DMS 273 treated with DMSO at 0.1 percent for 48 hours (cell line): ENCODE data around the gene STMND1.

Experiments used
- DNase-seq: peaks from one replicate; lab custom pipeline; 2025; lab: John Stamatoyannopoulos, UW

STMND1 gene

DNA sequence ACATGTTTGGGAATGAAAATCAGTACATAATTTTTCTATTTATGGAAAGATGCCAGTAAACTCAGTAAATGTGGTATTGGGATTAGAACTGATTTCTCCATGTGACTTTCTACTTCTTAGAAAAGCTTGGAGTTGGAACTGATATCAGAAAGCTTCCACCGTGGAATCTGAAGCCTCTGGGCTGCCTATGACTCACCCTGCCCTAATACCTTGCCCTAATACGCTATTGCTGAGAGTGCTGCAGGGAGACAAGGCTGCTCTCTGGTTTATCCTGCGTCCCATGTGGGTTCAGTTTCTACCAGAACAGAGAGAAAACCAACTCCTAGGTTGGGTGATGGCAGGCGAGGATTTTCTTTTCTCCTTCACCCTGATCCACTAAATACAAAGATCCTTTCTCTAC, 3.3 kb upstream of the STMND1 start:
- DNase-seq = peak; percentile 18

DNA sequence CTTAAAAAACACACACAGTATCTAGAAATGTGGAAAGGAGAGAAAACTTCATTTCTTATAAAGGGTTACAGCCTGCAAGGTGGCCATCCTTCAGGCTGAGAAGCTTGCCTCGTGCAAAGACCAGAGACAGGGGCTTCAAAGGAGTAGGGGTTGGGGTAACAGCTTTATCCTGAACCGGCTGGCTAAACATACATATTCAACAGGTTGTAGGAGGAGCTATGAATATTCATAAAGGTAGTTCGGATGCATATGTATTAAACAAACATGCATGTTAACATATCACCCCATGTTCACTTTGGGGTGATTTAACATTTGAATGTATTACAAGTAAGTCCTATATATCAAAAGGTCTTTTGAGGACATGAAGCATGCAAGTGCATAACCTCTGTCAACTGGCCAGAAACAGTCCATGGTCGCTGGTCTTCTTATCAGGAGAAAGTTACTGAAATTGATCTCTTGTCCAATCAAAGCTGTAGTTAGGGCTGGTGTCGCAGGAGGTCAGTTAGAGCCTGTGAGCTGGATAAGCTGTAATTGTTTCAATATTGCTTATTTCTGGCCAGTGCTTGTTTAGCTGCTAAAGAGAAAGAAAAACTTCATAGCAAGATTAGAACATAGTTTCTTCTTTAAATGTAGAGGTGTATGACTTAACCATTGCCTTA, 2.3 kb upstream of the STMND1 start:
- DNase-seq = no peak

DNA sequence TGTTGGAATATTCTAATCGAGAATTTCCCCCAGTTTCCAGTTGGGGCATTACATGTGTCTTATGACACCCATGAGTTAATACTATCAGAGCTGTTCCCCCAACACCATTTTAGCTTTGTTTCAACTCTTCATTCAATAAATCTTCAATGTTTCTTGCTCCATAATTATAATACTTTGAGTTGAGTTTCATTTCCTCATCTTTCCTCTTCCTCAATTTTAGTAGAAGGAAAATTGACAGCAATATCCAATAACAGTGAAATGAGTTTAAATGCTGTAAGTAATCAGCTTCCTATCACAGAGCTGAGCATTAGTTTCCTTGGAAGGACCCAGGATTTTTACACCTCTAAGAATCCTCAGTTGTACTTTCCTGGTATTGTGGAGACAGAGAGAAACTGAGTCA, 1.0 kb upstream of the STMND1 start:
- no peak for DNase-seq

DNA sequence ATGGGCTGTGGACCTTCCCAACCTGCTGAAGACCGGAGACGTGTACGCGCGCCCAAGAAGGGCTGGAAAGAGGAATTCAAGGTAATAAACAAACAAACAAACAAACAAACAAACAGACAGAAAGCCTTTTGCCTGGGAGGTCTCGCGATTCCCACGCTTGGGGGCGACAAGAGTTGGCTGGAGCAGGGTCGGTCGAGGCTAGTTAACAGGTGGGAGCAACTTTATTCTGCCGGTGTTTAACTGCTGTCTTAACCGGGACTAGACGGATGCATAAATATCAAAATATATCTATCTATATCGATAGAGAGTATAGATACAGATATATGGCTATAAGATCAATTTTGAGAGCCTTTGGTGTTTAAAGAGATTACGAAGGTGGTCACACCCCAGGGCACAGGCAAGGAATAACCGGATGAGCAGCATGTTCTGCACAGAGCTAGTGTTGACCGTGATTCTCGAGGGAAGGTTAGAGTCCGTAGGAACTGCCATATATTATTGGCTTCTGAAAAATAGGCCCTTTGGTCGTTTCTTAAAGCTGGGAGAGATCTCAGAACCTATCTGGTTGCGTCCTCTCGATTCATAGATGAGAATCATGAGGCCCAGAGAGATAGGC, 514 bp downstream of the STMND1 start:
- no peak for DNase-seq

DNA sequence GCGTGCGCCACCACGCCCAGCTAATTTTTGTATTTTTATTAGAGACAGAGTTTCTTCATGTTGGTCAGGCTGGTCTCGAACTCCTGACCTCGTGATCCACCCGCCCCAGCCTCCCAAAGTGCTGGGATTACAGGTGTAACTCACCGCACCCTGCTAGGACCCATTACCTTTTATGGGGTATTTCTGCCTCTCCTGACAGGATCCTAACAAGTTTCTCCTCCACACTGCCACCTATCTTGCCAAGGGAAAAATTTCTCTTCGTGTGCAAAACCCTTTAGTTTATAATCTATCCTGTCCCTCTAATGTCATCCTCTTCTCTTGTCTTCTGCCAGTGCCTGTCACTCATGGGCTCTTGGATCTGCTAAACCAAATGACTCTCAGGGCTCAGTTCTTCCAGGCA, 1.9 kb downstream of the STMND1 start:
- no peak for DNase-seq

DNA sequence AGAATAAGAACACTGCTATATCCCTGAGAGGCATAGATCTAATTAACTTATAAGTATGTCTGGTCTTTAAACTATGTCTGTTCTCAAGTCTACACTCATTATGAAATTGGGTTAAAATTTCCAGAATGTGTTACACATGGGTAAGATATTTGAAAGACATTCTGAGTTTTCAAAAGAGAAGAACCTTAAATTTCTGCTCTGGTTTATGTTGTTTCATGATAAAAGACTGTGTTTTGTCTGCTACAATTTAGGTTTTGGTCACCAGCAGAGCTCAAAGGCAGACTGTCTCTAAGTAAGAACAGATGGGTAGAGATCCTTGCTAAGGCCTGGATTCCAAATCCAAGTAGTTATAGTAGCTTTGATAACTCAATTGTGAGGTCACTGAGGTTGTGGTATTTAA, 6.0 kb downstream of the STMND1 start:
- DNase-seq = no peak

DNA sequence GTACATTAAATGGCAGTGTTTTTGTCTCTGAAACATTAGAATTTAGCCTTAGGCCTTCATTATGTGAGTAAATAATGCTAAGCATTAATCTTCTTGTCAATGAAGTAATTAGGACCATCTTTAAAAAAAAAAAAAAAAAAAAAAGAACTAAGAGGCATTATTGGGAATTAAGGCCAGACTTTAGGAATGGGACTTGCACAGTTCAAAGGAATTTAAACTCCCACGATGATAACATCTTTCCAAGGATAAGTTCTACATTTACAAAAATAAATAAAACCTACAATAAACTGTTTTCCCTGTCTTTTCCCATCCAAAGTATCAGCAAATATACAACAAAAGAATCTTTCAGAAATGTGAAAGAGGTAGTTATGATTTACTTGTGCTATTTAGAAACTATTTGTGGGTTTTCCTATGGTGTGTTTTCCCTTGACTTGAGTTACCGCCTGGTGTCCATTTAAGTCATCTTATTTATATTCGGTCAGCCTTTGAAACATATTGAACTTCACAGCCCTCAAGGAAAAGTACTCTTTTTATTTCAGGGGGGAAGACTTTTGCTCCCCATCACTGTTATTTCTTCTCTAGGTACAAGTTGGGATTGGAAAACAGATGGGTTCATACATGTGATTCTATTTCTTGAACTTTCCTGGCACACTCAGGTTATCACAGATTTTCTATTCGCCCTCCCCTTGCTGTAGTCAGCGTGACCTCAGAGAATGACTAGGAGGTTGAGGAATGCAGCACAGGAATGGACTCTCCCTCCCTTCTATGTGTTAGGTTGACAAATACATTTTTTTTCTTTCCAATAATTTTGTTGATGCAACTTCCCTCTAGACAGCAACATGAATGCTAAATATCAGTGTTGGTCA, 13.6 kb downstream of the STMND1 start:
- no peak for DNase-seq

DNA sequence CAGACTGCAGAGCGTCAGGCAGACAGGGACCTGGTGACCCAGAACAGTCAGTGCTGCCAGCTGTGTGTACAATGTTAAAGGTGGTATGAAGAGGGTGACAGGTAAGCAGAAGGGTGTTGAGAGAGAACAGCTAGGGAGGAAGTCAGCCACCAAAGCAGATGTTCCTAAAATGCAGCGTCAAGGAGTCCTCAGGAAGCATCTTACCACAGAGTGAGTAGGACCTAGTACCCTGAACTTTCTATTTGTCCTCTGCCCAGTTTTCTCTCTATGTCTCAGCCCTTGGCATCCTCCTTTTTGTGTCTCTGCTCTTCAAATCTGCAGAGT, 14.2 kb downstream of the STMND1 start:
- no peak for DNase-seq

DNA sequence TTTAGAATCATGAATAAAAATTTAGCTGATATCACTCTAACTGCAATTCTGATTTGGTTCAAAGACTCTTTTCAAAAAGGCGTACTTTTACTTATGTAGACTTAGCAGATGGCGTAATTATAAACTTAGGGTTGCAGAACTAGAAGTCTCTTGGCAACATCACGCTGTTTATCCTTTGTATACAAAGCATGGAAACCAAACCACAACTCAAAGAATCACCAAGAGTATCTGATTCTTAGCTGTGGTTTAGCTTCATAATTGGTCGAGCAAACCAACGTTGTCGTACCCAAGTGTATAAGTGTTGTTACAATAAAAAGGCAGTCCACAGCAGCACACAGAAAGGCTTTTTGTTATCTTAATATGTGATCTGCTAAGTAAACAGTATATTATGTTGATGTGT, 18.2 kb downstream of the STMND1 start:
- DNase-seq = peak; percentile 15

DNA sequence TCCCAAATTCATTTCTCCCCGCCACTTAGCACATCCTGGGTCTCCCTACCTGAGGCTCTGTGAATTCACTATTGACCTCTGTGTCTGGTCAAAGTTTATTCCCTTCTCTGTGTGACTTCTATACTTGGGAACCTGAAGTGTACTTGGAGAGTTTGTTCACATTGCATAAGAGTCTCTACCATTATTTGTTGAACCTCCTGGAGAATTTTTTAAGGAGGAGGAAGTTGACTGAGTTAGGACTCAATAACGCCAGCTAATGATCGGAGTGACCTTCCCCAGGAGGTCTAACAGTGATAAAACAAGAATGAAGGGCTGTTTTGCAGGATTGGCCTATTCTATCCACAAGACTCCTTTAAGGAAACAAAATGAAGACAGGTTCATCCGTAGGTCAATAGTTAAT, 23.6 kb downstream of the STMND1 start:
- no peak for DNase-seq

DNA sequence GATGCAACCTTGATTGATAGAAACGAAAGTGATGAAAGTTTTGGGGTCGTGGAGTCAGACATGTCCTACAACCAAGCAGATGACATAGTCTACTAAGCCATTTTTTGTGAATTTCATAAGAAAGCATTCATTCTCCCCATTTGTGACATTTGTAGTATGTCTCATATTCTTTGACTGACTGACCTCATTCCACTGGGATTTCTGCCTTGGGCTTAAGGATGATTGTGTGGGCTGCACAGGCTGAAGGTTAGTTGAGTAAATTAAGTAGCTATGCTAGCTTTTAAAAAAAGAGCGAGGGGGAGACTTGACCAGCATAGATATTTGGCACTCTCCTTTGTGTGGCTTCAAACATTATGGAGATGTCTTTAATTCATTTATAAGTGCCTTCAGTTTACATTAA, 28.9 kb downstream of the STMND1 start:
- DNase-seq = no peak

DNA sequence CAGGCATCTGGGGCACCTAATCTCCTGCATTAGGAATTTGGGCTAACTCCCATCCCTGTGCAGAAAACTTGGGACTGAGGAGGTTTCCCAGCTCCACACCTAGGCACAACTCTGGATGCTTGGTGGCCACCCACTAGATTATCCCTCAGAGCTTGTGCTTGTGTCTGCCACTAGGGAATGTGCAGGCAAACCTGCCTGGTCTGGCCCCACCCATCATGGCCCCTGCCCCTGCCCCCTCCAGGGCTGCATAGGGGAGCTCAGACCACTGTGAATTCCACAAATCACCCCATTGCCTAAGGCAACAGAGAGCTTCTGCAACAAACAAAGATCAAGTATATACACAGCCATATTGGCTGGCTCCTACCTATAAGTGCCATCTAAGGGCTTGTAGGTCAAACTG, 31.1 kb downstream of the STMND1 start:
- no peak for DNase-seq

DNA sequence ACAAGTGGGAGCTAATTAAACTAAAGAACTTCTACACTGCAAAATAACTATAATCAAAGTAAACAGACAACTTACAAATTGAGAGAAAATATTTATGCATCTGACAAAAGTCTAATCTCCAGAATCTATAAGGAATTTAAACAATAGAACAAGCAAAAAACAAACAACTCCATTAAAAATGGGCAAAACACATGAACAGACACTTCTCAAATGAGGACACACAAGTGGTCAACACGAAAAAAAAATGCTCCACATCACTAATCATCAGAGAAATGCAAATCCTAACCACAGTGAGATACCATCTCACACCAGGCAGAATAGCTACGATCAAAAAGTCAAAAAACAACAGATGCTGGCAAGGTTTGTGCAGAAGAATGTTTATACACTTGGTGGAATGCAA, 36.2 kb downstream of the STMND1 start:
- no peak for DNase-seq

DNA sequence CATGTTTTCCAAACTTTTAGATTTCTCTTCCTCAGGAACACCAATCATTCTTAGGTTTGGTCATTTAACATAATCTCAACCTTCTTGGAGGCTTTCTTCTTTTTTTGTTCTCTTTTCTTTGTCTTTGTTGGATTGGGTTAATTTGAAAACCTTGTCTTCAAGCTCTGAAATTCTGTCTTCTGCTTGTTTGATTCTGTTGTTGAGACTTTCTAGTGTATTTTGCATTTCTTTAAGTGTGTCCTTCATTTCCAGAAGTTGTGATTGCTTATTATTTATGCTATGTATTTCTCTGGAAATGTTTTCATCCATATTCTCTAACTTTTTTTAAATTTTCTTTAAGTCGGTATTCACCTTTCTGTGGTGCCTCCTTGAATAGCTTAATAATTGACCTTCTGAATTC, 42.2 kb downstream of the STMND1 start:
- no peak for DNase-seq

DNA sequence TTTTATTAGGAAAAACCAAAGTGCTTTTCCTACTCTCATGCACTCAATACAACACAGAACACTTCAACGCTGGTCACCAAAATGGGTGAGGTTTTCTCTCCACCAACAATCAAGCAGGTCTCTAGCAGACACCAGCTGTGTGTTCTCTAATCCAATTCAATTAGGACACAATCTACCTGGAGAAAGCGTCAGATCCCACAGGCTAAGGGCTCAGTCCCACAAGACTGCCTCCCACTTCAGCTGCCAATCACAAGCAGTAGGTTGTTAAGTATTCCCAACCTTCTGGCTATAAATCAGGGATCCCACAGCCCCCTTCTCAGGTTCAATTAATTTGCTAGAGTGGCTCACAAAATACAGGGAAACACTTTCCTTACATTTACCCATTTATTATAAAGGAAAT, 47.7 kb downstream of the STMND1 start:
- DNase-seq = no peak

DNA sequence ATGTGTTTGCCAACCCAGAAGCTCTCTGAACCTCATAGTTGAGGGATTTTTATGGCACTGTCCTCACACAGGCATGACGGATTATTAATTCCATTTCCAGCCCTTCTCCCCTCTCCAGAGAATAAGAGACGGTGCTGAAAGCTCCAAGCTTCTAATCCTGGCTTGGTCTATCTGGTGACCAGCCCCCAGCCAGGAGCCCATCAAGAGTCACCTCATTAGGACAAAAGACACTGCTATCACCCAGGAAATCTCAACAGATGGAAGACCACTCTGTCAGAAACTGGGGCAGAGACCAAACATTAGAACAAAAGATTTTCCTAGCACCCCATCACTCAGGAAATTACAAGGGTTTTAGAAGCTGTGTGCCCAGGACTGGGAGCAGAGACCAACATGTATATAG, 48.2 kb downstream of the STMND1 start:
- no peak for DNase-seq

DNA sequence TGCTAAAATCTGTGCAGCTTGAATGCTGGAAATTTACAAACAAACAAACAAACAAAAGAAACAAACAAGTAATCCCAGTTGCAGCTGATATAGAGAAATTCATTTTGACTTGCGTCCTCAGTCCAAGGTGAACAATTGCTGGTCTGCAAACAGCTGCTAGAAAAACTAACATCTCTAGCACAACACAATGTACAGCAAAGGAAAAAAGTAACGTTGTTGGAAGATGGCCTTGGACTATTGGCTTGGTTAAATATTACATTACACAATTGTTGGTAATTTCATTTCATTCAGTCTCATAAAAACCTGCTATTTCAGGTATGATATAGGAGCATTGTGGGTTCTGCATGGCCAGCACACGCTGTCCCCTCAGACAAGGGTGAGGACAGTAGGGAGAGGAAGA, 50.0 kb downstream of the STMND1 start:
- DNase-seq = no peak

DNA sequence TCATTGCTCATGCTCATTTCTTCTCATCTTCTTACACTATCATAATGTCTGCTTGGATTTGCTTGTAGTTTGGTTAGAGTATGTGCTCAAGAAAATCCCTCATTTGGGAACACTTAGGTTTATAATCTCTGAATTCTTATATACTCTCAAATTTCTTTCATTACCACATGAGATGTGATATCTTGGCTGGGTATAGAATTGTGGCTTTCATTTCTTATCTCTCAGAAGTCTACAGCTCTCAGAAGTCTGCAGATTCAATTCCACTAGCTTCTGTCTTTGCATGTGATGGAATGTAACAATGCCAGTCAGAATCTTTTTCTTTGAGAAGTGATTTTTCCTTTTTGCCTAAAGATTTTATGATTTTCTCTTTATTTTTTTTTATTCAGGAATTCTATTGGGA, 50.9 kb downstream of the STMND1 start:
- no peak for DNase-seq

DNA sequence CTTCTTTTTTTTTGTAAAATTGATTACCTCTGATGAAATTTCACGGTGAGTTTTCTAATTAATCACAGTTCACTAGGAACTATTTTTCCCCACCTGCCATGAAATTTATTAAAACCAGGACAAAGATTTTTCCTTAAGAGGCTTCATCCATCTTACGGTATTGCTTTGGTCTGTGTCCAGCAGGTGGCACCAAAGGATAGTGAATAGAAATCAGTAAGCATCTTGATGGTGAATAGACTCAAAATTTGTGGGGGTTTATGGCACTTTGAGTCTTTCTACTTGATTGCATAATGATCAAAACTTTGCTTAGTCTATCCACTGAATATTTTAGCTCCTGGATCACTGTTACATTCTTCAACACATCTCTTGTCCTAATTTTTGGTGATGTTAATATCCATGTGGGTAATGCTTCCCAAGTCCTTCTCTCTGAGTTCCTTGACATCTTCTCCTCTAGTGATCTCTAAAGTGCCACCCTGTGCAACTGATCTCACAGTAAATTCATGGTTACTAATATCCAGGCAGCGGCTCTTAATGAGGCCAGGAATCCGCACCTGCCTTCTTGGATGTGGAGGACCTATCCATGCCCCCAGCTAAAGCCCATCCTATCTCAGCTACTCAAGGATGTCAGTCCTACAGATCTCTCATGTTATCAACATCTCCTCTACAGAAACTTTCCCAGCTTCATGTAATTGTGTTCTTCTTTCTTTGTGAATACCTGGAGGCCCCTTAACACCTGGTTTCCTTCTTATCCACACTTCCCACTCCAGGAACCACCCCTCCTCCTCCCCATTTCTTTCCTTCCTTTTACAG, 54.5 kb downstream of the STMND1 start:
- peak; percentile 33 for DNase-seq

DNA sequence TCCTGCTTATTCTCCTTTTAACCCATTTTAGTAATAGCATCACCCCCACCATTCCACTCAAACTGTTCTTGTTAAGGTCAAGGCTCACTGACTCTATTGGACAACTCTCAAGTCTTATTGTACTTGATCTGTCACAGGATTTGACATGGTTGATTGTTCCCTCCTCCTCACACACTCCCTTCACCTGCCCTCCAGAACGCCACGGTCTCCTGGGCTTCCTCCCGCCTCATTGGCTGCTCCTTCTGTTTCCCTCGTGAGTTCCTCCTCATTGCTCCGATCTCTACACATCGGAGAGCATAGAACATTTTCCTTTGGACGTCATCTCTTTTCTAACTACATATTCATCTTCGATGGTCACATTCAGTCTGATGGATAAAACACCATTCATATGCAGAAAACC, 55.1 kb downstream of the STMND1 start:
- no peak for DNase-seq

DNA sequence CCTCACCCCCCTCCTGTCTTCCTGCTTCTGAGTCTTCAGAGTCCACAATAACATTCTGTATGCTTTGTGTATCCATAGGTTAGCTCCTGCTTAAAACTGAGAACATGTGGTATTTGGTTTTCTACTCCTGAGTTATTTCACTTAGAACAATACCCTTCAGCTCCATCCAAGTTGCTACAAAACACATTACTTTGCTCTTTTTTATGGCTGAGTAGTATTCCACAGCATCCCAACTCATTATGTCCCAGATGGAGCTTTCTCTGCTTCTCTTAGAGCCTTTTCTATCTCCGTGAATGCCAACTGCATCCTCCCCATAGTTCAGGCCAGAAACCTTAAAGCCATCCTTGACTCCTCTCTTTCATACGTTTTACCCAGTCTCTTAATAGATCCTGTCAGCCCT, 55.8 kb downstream of the STMND1 start:
- DNase-seq = no peak

DNA sequence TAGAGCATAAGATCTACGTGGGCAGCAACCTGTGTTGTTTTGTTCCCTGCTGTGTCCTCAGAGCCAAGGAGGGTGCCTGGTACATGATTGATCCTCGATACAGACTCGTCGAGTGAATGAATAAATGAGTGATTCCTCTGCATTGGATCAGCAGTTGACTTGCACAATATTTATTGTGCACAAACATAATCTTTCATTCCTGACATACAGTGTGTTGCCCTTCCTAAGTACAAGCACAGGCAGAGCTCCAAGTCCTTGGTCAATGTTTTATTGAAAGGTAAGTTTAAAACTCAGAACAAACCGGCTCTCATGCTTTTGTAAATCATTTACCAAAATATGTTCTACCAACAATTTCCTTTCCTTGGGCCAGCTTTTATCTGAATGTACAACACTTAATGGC, 57.4 kb downstream of the STMND1 start:
- DNase-seq = no peak

DNA sequence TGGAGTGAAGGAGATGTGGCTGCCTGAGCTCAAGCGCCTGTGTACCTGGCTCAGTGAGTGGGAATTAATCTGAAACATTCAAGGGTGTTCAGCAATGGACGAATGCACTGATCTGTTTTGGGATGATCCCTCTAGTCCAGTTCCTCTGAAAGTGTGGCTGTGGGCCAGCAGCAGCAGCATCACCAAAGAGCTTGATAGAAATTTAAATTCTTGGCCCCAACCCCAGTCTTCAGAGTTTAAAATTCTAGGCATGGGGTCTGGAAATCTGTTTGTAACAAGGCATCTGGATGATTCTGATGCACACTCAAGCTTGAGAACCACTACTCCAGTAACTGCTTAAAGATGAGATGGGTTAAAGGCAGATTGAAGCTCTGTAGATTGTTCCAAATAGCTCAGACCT, 59.2 kb downstream of the STMND1 start:
- no peak for DNase-seq
